Astrocyte (in vitro differentiated cells and primary cell): ENCODE results near the gene LDAH.

ENCODE experiments used
- EZH2 ChIP-seq: IDR thresholded peaks from 2 replicates; pipeline ENCODE4 v1.6.1; 2012; ENCODE audit warnings: mild to moderate bottlenecking, low read length, inconsistent platforms; ENCODE audit not compliant: insufficient read depth
- TF ChIP-seq, protein P1 (sequence below): IDR thresholded peaks from 2 replicates; pipeline ENCODE4 v1.5.1; 2011; ENCODE audit warnings: low read depth, mild to moderate bottlenecking, inconsistent platforms, low read length, moderate library complexity; ENCODE audit not compliant: insufficient read depth

DNA sequence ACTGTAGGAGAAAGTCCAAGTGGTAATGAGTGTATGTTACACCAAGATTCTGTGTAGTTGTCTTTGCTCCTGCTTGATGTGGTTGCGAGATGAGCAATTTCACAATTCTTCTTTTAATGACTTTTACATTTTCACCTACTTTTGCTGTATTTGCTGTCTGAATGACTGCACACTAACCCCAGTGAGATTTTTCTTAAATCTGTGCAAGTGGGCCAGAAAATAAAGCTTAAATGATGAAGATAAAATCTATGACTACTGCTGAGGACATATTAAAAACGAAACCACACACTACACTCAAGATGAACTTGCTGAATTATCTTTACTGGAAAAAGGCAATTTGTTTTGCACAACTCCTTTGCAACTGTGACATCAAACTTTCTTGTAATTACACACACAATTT lies 4.1 kb downstream of the LDAH start:
- no peak for TF ChIP-seq EZH2
- TF ChIP-seq, protein P1, sequence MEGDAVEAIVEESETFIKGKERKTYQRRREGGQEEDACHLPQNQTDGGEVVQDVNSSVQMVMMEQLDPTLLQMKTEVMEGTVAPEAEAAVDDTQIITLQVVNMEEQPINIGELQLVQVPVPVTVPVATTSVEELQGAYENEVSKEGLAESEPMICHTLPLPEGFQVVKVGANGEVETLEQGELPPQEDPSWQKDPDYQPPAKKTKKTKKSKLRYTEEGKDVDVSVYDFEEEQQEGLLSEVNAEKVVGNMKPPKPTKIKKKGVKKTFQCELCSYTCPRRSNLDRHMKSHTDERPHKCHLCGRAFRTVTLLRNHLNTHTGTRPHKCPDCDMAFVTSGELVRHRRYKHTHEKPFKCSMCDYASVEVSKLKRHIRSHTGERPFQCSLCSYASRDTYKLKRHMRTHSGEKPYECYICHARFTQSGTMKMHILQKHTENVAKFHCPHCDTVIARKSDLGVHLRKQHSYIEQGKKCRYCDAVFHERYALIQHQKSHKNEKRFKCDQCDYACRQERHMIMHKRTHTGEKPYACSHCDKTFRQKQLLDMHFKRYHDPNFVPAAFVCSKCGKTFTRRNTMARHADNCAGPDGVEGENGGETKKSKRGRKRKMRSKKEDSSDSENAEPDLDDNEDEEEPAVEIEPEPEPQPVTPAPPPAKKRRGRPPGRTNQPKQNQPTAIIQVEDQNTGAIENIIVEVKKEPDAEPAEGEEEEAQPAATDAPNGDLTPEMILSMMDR = no peak
